Activated naive CD8-positive, alpha-beta T cell treated with anti-CD3 and anti-CD28 coated beads, Interleukin-2, amount 50 U/mL, for 16 hours (primary cell): Measurements from ENCODE around the gene ZIC2.
"Not testable (repeated sequence)": the region's sequence is repeated elsewhere in the genome, so short reads cannot be mapped to it uniquely, and the experiment has no call there.

Source experiments
- DNase-seq: peaks from one replicate; pipeline ENCODE4 v3.0.0-alpha.2; 2020; ENCODE audit warnings: low read depth, low spot score

The ZIC2 gene

DNA sequence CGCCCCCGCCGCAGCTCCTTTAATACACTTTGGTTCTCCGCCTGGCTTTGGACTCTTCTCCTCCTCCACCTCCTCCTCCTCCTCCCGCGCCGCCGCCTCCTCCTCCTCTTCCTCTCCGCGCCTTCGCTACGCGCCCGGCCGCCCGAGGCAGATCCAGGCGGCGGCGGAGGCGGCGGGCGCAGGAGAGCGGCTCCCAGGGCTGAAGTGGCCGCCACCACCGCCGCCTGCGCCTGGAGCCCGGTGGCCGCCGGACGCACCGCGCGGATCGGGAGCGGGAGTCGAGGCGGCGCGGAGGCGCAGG is at the start of gene ZIC2:
ZIC2 (plus strand) TSS at position 50 of the 301 bp plus-strand sequence. CDS start 281 bp downstream, outside the sequence.
- DNase-seq = no peak

DNA sequence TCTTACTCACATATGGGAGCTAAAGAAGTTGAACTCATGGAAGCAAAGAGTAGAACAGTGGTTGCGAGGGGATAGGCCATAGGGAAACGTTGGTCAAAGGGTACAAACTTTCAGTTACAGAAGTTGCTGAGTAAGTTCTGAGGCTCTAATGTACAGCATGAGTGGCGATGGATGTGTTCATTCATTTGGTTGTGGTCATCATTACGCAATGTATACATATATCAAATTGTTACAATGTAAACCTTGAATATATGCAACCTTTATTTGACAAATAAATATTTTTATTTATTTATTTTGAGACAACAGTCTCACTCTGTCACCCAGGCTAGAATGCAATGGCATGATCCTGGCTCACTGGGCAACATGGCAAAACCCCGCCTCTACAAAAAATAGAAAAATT is 48.7 kb upstream of the ZIC2 start:
- DNase-seq = no peak

DNA sequence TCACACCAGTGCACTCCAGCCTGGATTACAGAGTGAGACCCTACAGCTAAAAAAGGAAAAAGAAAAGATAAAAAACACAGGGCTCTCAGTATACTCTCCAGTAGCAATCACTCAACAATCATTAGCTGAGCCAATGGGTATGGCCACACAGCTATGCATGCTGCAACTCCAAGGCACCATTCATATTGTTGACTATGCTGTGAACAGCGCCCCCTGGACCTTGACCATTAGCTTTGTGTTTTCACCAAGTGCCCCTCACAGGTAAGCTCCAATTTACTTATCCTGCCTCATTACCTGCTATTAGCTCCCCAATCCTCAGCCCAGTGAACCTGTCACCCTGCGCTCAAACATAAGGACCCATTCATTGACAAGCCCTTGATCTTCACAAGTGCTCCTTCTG is 45.8 kb upstream of the ZIC2 start:
- DNase-seq = no peak

- no peak for DNase-seq
These were observed 42.9 kb upstream of the ZIC2 start for GRCh38 chr13:99938635-99939034.

GRCh38 chr13:99941086-99941485 is 40.5 kb upstream of the ZIC2 start:
- DNase-seq = no peak

DNA sequence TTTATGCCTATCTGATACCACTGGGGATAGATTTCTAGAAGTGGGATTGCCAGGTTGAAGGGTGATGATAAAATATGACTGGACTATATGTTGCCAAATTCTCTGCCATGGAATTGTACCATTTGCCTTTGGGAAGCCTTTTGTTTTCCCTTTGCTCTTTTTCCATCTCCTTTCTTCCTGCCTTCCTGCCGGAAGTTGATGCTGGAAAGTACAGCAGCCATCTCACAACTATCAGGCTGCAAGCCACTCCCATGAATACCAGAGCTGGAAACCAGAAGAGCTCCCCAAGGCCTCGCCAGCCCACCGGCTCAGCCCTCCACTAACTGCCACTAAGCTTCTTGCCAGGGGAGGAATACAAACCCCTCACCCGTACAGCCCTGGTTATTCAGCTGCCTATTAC is 39.7 kb upstream of the ZIC2 start:
- DNase-seq = no peak

DNA sequence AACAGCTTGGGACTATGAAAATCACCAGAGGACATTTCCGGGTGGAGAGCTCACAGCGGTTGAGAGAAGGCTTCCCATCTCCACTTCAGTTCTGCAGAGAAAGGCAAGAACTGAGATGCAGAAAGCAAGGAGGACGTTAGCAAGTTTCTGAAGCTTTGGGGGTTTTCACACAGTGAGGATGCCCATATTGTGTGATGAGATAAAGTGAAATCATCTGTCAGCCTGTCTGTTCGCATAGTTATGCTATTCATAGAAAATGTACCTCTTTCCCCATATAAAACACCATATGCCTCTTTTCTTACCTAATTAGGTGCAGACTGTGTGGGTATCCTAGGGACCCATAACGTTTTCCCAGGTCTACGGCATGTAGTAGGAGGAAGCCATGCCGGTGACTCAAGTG is 37.5 kb upstream of the ZIC2 start:
- DNase-seq = no peak

DNA sequence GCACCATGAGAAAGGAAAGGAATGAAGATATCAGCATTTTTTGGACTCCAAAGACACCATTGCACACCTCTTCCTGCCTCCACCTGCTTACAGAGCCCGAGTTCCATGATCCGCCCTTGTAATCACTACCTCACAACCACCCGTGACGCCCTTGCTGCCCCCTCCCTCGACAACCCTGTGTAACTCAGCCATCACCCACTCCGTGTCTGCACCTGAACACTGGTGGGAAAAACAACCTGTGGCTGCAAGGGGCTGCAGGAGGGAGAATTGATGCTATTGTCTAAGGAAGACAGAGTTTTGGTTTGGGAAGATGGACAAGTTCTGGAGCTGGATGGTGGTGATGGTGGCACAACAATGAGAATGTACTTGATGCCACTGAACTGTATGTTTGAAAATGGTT is 37.0 kb upstream of the ZIC2 start:
- no peak for DNase-seq

GRCh38 chr13:99945515-99945914 is 36.1 kb upstream of the ZIC2 start:
- not testable (repeated sequence) for DNase-seq

DNA sequence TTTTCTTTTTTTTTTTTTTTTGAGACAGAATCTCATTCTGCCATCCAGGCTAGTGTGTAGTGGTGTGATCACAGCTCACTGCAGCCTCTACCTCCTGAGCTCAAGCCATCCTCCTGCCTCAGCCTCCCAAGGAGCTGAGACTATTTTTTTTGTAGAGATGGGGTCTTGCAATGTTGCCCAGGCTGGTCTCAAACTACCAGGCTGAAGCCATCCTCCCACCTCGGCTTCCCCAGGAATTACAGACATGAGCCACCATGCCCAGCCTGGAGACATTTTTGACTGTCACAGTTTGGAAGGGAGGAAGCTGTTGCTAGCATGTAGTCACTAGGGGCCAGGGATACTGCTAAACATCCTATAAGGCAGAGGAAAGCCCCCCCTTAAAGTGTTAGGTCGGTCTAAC is 33.9 kb upstream of the ZIC2 start:
- DNase-seq = no peak

DNA sequence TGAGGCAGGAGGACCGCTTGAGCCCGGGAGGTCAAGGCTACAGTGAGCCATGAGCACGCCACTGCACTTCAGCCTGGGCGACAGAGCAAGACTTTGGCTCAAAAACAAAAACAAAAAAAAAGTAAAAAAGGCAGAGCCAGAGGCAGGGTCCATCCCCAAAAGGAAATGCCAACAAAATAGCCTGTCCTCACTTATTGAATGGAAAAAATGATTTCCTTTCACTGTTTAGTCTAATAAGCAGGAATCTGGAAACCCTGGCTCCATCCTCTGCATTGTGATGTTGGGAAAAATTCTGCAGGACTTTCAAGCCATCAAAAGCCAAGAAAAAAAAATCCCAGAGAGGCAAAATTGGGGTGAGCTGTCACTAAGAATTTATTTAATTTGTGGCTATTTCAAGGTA is 33.2 kb upstream of the ZIC2 start:
- DNase-seq = no peak

- no peak for DNase-seq
These were observed 32.5 kb upstream of the ZIC2 start for GRCh38 chr13:99948907-99949678.

- no peak for DNase-seq
These were observed 31.7 kb upstream of the ZIC2 start for GRCh38 chr13:99949679-99950413.

DNA sequence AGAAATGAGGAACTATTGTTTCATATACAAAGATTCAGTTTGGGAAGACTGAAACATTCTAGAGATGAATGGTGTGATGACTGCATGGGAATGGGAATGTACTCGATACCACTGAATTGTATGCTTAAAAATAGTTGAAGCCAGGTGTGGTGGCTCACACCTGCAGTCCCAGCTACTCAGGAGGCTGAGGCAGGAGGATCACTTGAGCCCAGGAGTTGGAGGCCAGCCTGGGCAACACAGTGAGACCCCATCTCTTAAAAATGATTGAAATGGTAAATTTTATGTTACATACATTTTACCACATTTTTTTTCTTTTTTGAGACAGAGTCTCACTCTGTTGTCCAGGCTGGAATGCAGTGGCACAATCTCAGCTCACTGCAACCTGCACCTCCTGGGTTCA is 29.9 kb upstream of the ZIC2 start:
- not testable (repeated sequence) for DNase-seq

GRCh38 chr13:99953138-99953755 is 28.3 kb upstream of the ZIC2 start:
- DNase-seq = no peak

GRCh38 chr13:99955107-99955746 is 26.4 kb upstream of the ZIC2 start:
- DNase-seq = no peak

GRCh38 chr13:99955747-99956472 is 25.7 kb upstream of the ZIC2 start:
- DNase-seq = no peak

GRCh38 chr13:99956473-99957349 is 24.9 kb upstream of the ZIC2 start:
- no peak for DNase-seq

- DNase-seq = no peak
These were observed 23.0 kb upstream of the ZIC2 start for GRCh38 chr13:99958406-99959126.

DNA sequence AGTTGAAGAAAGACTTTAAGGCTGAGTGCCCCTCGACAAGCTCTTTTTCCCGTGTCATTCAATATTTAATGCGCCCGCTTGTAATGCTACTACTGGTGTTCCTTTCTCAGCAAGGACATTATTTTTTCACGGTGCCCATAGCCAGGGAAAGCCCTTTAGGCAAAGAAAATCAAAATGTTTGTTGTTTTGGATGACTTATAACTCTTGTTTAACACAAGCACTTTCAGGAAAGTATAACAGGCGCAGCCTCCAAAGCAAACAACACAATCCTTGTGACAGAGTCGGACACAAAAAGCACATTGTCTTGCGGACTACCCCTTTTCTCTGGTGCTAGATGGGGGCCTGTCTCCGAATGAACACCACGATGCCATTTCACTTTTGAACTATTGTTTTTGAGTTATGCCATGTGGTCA is 22.5 kb upstream of the ZIC2 start:
- no peak for DNase-seq
